ENCODE data around the gene PABPN1.
"Not testable (repeated sequence)": the region's sequence is repeated elsewhere in the genome, so short reads cannot be mapped to it uniquely, and the experiment has no call there.

PABPN1 gene

GRCh38 chr14:23301288-23301968, 19.8 kb upstream of the PABPN1 start:
- peak; percentile 99 for DNase-seq

- no peak for DNase-seq
These were observed 19.3 kb upstream of the PABPN1 start for GRCh38 chr14:23301969-23302289.

GRCh38 chr14:23302290-23303225, 18.7 kb upstream of the PABPN1 start, which contains the start of gene PPP1R3E:
TSS of gene PPP1R3E (minus strand) at chr14:23302859. CDS start at chr14:23302576, 283 bp downstream.
- DNase-seq: peak; percentile 52

- peak; percentile 89 for DNase-seq
These were observed 14.7 kb upstream of the PABPN1 start, which contains the start of gene BCL2L2 for GRCh38 chr14:23306412-23307145. TSS of gene BCL2L2 (plus strand) at chr14:23306833. CDS start at chr14:23307768, 935 bp downstream.

GRCh38 chr14:23307146-23307530, 14.1 kb upstream of the PABPN1 start:
- no peak for DNase-seq

GRCh38 chr14:23307687-23308644, 13.3 kb upstream of the PABPN1 start:
- no peak for DNase-seq

DNA sequence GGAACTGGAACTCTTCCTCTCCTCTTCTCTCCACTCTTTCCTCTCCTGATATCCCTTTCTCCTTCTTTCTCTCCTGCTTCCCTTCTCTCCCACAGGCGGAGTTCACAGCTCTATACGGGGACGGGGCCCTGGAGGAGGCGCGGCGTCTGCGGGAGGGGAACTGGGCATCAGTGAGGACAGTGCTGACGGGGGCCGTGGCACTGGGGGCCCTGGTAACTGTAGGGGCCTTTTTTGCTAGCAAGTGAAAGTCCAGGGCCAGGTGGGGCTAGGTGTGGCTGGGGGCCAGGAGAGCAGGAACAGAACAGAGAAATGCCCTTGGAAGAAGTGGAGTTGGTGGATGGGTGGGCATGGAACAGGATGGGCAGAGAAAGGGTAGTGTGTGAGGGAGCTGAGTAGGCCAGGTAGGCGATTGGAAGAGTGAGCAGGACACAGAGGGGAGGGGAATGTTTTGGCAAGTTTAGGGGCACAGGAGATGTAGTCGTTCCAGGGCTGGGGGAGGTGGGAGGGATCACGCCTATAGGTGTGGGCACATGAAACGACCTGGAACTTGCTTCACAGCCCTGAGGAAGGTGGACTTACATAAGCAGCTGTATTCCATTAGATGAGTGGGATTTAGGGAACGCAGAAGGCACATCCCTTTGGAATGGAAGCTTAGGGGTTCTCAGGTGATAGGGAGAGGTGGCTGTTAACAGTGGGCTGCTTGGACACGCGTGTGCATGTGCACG, 12.4 kb upstream of the PABPN1 start:
- no peak for DNase-seq

DNA sequence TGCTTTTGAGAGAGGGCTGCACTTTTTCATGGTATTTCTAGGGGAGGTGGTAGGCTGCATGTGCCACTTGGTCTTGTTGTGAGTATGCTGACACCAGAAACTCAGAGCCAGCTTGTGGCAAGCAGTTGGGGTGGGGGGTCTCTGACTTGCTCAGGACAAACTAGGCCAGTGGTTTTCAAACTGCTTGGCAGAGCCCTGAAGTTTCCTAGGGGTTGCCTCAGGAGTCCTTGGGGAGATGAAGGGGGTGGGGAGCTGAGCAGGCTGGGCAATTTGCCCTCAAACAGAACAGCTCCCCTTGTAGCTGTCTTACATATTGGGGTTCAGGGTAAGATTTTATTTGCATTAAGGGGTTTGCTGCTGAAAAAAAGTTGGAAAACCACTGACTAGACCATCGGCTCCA, 10.7 kb upstream of the PABPN1 start:
- DNase-seq: no peak

DNA sequence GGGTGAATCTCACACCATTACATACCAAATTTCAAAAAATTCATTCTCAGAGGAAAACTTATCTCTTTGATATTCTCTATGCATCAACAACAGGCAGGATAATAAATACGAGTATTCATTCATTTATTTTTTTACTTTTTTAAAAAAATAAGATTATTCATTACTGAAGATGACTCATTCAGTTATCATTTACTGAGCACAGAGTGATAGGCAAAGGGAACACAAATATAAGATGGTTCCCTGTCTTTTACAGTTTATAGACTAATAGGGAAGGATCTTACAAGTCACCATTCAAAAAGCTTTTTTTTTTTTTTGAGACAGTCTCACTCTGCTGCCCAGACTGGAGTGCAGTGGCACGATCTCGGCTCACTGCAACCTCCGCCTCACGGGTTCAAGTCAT, 5.0 kb upstream of the PABPN1 start:
- no peak for DNase-seq

DNA sequence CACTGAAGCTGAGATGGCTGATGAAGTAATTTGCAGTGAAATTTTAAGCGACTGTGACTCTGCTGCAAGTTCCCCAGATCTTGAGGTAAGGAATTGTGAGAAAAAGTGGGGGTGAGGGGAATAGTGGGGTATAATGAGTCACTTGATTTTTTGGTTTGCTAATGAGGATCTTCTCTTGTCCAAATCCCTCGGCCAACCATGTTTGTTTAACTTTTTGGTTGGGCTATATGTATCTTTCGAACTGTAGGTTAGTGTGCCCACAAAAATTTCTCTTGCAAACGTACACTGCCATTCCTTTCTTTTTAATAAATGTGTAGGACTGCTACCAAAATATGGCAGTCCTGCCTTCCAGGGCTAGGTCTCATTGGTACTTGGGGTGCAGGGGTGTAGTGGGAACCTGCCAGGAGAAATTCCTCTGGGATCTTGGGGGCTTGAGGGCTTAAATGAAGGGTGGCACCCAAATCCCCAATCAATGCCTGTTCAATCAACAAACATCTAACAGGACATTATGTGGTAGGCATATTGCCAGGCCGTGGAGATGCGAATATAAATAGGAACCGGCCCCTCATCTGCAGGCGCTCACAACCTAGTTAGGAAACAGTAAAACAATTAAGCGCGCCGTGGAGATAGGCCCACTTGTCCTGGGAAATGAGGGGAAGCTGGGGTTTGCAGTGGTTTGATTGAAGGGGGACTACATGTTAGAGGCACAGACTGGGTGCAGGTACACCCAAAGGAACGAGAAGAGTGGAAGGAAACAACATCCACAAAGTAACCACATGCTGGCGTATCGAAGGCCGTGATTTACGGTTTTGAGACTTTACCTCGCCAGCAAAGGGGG, 1.3 kb upstream of the PABPN1 start:
- DNase-seq: no peak

- DNase-seq: peak; percentile 50
These were observed 603 bp downstream of the PABPN1 start for GRCh38 chr14:23321572-23322547.

- DNase-seq: no peak
These were observed 1.6 kb downstream of the PABPN1 start for GRCh38 chr14:23322568-23323517.

GRCh38 chr14:23323838-23324454, 2.7 kb downstream of the PABPN1 start:
- DNase-seq: no peak

- no peak for DNase-seq
These were observed 3.2 kb downstream of the PABPN1 start for GRCh38 chr14:23324455-23324846.

DNA sequence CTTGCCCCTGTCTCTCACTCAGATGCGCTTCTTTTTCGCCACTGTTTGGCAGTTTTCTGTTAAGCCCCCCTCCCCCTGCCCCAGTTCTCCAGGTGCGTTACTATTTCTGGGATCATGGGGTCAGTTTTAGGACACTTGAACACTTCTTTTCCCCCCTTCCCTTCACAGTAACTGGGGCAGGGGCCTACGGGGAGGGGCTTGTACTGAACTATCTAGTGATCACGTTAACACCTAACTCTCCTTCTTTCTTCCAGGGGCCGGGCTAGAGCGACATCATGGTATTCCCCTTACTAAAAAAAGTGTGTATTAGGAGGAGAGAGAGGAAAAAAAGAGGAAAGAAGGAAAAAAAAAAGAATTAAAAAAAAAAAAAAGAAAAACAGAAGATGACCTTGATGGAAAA, 3.7 kb downstream of the PABPN1 start:
- no peak for DNase-seq

GRCh38 chr14:23325746-23326145, 4.5 kb downstream of the PABPN1 start:
- DNase-seq: not testable (repeated sequence)

All from fibroblast of skin of abdomen (primary cell).